Measurements from ENCODE around the gene SPTBN1. TPM values are rescaled to one million over a fixed set of nuclear protein-coding genes. Genes with fewer than 3 reads are reported as not detected.

The SPTBN1 gene
- polyA plus RNA-seq, 2 of the 4 experiments (the other 2 are of a cell fraction): 105 to 126 TPM

- TF ChIP-seq CTCF (IDR thresholded peaks at IDR 0.05) (no peak), HOXB5 (CRISPR knock-in tag; IDR thresholded peaks at IDR 0.05) (no peak), NFE2L2 (conservative IDR thresholded peaks at IDR 0.05; ENCODE audit: low read length) (no peak), CHD4 (IDR thresholded peaks at IDR 0.05; ENCODE audit: borderline replicate concordance) (no peak), E2F6 (IDR thresholded peaks at IDR 0.05; ENCODE audit: borderline replicate concordance, low read depth) (no peak), MAX (IDR thresholded peaks at IDR 0.05) (peak; percentile 69)
Measured at GRCh38 chr2:54559593-54560145, 103.5 kb downstream of the SPTBN1 start (continued).

GRCh38 chr2:54560146-54560881, 104.2 kb downstream of the SPTBN1 start:
- H3K27ac ChIP-seq: peak overlapping the region; percentile 91 to 92
- TF ChIP-seq MAX (IDR thresholded peaks at IDR 0.05): 0 out of 2 replicates have a peak, but pooled peaks have one; percentile 30
- 0 out of 2 replicates have a peak, but pooled peaks have one; percentile 9 for TF ChIP-seq ZC3H11A (IDR thresholded peaks at IDR 0.05)
- peak; percentile 49 to 67 for TF ChIP-seq CEBPB (IDR thresholded peaks at IDR 0.05)
- no peak for TF ChIP-seq CTCF (IDR thresholded peaks at IDR 0.05)
- TF ChIP-seq JUN (IDR thresholded peaks at IDR 0.05): peak; percentile 3 to 52; a peak in 2 of 5 replicates
- 0 out of 2 replicates have a peak, but pooled peaks have one; percentile 37 for TF ChIP-seq TFCP2L1 (CRISPR knock-in tag; IDR thresholded peaks at IDR 0.05)
- no peak for TF ChIP-seq CHD2 (IDR thresholded peaks at IDR 0.05; ENCODE audit: low read length, partially characterized antibody)
- POLR2A ChIA-PET: interaction anchor here (1.0 to 4.7 kb wide), 4 partner anchors 11 to 72 kb away, joined by 4 to 52 read pairs (median 30); no protein-coding TSS in a partner anchor
- H3K4me3 ChIP-seq: peak overlapping the region; percentile 67
- peak in 1 of 2 experiments; percentile 40; a peak in 3 of 6 replicates for ATAC-seq
- no peak for FAIRE-seq
- H3K9me3 ChIP-seq: no peaks in the 10 kb centered on the region
- 2% methylated on average over 19 of the region's 19 CpGs for WGBS (ENCODE audit: missing lambda C conversion rate)
- peaks cover 66% of the 10 kb centered on the region for H3K4me1 ChIP-seq
- CTCF ChIA-PET: interaction anchor here (0.6 to 11.4 kb wide), 14 partner anchors 10 to 453 kb away, joined by 3 to 91 read pairs (median 4); no protein-coding TSS in a partner anchor
- peak overlapping the region; percentile 83 for H3K4me2 ChIP-seq
- peak; percentile 49 to 64 for DNase-seq (ENCODE audit: low read depth in 1 of 2, low spot score in 1 of 2)

- ATAC-seq (no peak), FAIRE-seq (no peak), DNase-seq (ENCODE audit: low read depth in 1 of 2, low spot score in 1 of 2) (no peak)
- Histone ChIP-seq H3K4me3 (peak overlapping the region; percentile 67), H3K27ac (peak overlapping the region; percentile 91 to 92), H3K9me3 (no peaks in the 10 kb centered on the region), H3K4me1 (peaks cover 66% of the 10 kb centered on the region), H3K4me2 (peak overlapping the region; percentile 83)
- TF ChIP-seq ZFP36 (IDR thresholded peaks at IDR 0.05; ENCODE audit: borderline replicate concordance, partially characterized antibody) (no peak), GATA3 (IDR thresholded peaks at IDR 0.05; ENCODE audit: borderline replicate concordance) (no peak), FOSL2 (IDR thresholded peaks at IDR 0.05) (no peak), FOSL2 (CRISPR knock-in tag; IDR thresholded peaks at IDR 0.05) (no peak), KDM5A (IDR thresholded peaks at IDR 0.05) (no peak)
- WGBS (ENCODE audit: missing lambda C conversion rate): 25% methylated on average over 4 of the region's 4 CpGs
- POLR2A ChIA-PET: interaction anchor here (1.0 to 4.7 kb wide), 2 partner anchors 28 to 71 kb away, joined by 4 to 52 read pairs; no protein-coding TSS in a partner anchor
- CTCF ChIA-PET: interaction anchor here (1.2 to 11.4 kb wide), 6 partner anchors 11 to 454 kb away, joined by 4 to 91 read pairs (median 10); no protein-coding TSS in a partner anchor
Measured at GRCh38 chr2:54561010-54561409, 104.9 kb downstream of the SPTBN1 start.
